ENCODE results near the gene DEPDC5. TPM values are rescaled to one million over a fixed set of nuclear protein-coding genes. Genes with fewer than 3 reads are reported as not detected.

Gene DEPDC5
- total and polyA plus RNA-seq, 3 experiments from 2014 or later = 11.1 to 38.1 (median 29.1) TPM

DNA sequence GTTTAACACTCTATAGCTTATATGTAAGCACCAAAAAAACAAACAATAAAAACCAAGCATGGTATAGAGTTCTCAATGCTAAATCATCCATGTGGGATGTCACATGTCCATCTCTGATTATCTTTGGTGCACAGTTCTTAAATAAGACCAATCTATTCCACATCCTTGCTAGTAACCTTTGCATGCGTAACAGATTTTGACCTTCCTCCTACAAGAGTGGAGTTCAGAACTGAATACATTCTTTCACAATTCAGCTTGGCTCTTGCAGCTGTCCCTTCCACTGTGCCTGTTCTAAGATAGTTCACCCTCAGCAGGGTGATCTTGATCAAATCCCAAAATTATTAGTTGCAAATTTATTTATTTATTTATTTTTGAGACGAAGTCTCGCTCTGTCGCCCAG lies 25.0 kb upstream of the DEPDC5 start:
- H3K4me1 Mint-ChIP-seq = peaks cover 7 to 33% (median 13%) of the 10 kb centered on the region in 3 donors
- no peak overlapping the region for H3K27ac Mint-ChIP-seq
- peaks cover 3% of the 10 kb centered on the region for H3K36me3 ChIP-seq (ENCODE audit: insufficient read depth, low read length)
- H3K36me3 Mint-ChIP-seq = peaks cover 0 to 33% (median 4%) of the 10 kb centered on the region in 3 donors
- H3K4me3 ChIP-seq (ENCODE audit: low read length) = no peak overlapping the region
- ChIA-PET POLR2A (no interaction called here), CTCF (interaction anchor here (1.1 kb wide), 1 partner anchor 241 kb away, joined by 3 read pairs; no protein-coding TSS in a partner anchor)
- H3K4me3 Mint-ChIP-seq = no peak overlapping the region
- H3K27me3 ChIP-seq (ENCODE audit: insufficient read depth, low read length, poor library complexity, severe bottlenecking) = no peaks in the 10 kb centered on the region
- H3K9me3 ChIP-seq (ENCODE audit: low read length) = no peaks in the 10 kb centered on the region
- H3K4me1 ChIP-seq (ENCODE audit: insufficient read depth, low read length) = no peaks in the 10 kb centered on the region
- DNase-seq = no peak
- H3K27me3 Mint-ChIP-seq = no peaks in the 10 kb centered on the region
- H3K27ac ChIP-seq (ENCODE audit: low read depth, low read length) = no peak overlapping the region
- no peaks in the 10 kb centered on the region for H3K9me3 Mint-ChIP-seq

DNA sequence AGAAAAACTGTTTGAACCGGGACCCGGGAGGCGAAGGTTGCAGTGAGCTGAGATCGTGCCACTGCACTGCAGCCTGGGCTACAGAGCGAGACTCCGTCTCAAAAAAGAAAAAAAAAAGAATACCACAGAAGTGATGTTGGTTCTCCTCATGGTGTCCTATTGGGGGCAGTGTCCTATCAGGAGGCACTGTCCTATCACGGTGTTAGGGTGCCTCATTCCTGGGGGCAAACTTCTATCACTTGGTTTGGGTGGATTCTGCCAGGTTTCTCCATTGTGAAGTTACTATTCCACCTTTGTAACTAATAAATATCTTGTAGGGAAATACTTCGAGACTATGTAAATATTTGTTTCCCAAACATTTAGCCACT lies 23.5 kb upstream of the DEPDC5 start:
- Histone ChIP-seq H3K36me3 (ENCODE audit: insufficient read depth, low read length) (peaks cover 6% of the 10 kb centered on the region), H3K9me3 (ENCODE audit: low read length) (no peaks in the 10 kb centered on the region), H3K4me1 (ENCODE audit: insufficient read depth, low read length) (no peaks in the 10 kb centered on the region), H3K27ac (ENCODE audit: low read depth, low read length) (no peak overlapping the region), H3K27me3 (ENCODE audit: insufficient read depth, low read length, poor library complexity, severe bottlenecking) (no peaks in the 10 kb centered on the region), H3K4me3 (ENCODE audit: low read length) (no peak overlapping the region)
- Mint-ChIP-seq H3K4me1 (peaks cover 10 to 43% (median 25%) of the 10 kb centered on the region in 3 donors), H3K36me3 (peaks cover 0 to 29% (median 3%) of the 10 kb centered on the region in 3 donors), H3K4me3 (no peak overlapping the region), H3K27me3 (no peaks in the 10 kb centered on the region), H3K9me3 (no peaks in the 10 kb centered on the region), H3K27ac (no peak overlapping the region)
- ChIA-PET POLR2A (no interaction called here), CTCF (no interaction called here)
- DNase-seq = no peak

DNA sequence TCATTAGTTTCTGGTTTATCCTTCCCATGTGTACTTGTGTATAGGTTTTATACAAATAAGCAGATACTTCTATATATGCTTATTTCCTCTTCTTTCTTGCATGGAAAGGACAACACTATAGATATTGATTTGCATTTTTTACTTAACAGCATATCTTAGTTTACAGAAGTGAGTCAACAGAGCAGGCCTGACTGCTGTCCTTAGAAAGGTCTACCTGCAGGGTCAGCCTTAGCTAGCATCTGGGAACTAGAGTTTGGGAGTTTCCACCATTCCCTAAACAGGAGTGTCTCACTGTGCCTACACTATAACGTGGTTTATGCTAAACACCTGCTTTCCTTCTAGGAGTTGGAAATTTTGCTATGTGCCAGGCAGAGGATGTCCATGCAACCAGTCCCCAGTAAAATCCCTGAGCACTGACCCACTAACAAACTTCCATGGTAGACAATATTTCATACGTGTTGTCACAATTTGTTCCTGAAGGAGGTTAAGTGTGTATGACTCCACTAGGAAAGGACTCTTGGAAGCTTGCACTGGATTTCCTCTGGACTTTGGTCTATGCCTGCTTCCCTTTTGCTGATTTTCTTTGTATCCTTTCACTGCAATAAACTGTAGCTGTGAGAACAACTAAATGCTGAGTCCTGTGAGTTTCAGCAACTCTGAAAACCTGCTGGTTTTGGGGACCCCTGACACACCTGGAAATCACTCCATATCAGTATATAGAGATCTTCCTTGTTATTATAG lies 21.6 kb upstream of the DEPDC5 start:
- H3K9me3 ChIP-seq (ENCODE audit: low read length) = no peaks in the 10 kb centered on the region
- DNase-seq = no peak
- no peak overlapping the region for H3K4me3 ChIP-seq (ENCODE audit: low read length)
- peaks cover 12 to 45% (median 25%) of the 10 kb centered on the region in 3 donors for H3K4me1 Mint-ChIP-seq
- peaks cover 6% of the 10 kb centered on the region for H3K36me3 ChIP-seq (ENCODE audit: insufficient read depth, low read length)
- H3K27ac ChIP-seq (ENCODE audit: low read depth, low read length) = no peak overlapping the region
- ChIA-PET POLR2A (no interaction called here), CTCF (no interaction called here)
- H3K4me3 Mint-ChIP-seq = no peak overlapping the region
- no peaks in the 10 kb centered on the region for H3K27me3 ChIP-seq (ENCODE audit: insufficient read depth, low read length, poor library complexity, severe bottlenecking)
- no peaks in the 10 kb centered on the region for H3K9me3 Mint-ChIP-seq
- H3K36me3 Mint-ChIP-seq = peaks cover 0 to 33% (median 3%) of the 10 kb centered on the region in 3 donors
- H3K4me1 ChIP-seq (ENCODE audit: insufficient read depth, low read length) = no peaks in the 10 kb centered on the region
- H3K27ac Mint-ChIP-seq = peak overlapping the region in 4 of 8 donors; percentile 7 to 69 (median 26)
- no peaks in the 10 kb centered on the region for H3K27me3 Mint-ChIP-seq

DNA sequence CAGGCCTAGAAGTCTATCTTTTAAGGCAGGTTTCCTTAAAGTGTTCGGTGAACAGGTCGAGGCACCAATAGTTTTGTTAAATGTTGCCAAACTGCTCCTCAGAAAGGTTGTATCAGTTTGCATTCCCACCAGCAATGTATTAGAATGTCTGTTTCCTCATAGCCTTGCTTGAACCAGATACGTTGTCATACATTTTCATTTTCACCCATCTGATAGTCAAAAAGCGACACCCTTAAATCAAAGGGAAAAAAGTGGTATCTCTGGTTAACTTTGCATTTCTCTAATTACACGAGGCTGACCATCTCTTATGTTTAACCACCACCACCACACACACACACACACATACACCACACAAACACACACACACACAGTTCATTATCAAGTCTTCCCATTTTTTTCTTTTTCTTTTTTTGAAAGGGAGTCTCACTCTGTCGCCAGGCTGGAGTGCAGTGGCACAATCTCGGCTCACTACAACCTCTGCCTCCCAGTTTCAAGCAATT lies 20.2 kb upstream of the DEPDC5 start:
- no peaks in the 10 kb centered on the region for H3K27me3 ChIP-seq (ENCODE audit: insufficient read depth, low read length, poor library complexity, severe bottlenecking)
- no peak overlapping the region for H3K4me3 Mint-ChIP-seq
- H3K36me3 ChIP-seq (ENCODE audit: insufficient read depth, low read length) = peaks cover 6% of the 10 kb centered on the region
- no peaks in the 10 kb centered on the region for H3K9me3 Mint-ChIP-seq
- ChIA-PET POLR2A (interaction anchor here (0.7 kb wide), 1 partner anchor 42 kb away, joined by 3 read pairs; no protein-coding TSS in a partner anchor), CTCF (no interaction called here)
- no peak overlapping the region for H3K27ac ChIP-seq (ENCODE audit: low read depth, low read length)
- H3K4me3 ChIP-seq (ENCODE audit: low read length) = no peak overlapping the region
- DNase-seq = no peak
- no peaks in the 10 kb centered on the region for H3K27me3 Mint-ChIP-seq
- peaks cover 18 to 52% (median 35%) of the 10 kb centered on the region in 3 donors for H3K4me1 Mint-ChIP-seq
- H3K9me3 ChIP-seq (ENCODE audit: low read length) = no peaks in the 10 kb centered on the region
- no peaks in the 10 kb centered on the region for H3K4me1 ChIP-seq (ENCODE audit: insufficient read depth, low read length)
- peaks cover 0 to 39% (median 3%) of the 10 kb centered on the region in 3 donors for H3K36me3 Mint-ChIP-seq
- peak overlapping the region in 3 of 8 donors; percentile 0 to 70 (median 13) for H3K27ac Mint-ChIP-seq

DNA sequence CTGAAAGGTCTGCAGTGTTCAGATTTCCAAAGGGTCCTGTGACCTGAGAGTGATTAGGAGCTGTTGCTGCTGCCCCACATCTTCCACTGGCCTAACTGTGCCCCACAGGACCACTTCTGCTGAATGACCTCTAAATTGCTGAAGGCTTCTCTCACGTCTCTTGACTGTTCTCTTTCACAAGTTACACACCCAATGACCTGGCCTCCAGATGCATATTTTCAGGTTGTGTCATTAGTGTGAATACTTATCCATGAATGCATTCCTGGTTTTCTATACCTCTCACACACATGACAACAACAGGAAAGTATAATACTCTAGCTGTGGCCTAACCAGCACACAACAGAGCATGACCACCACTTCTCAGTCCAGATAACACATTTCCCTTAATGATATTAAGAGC lies 19.3 kb upstream of the DEPDC5 start:
- CTCF ChIA-PET = no interaction called here
- no peak overlapping the region for H3K4me3 Mint-ChIP-seq
- H3K27me3 ChIP-seq (ENCODE audit: insufficient read depth, low read length, poor library complexity, severe bottlenecking) = no peaks in the 10 kb centered on the region
- H3K9me3 Mint-ChIP-seq = no peaks in the 10 kb centered on the region
- H3K27ac Mint-ChIP-seq = peak overlapping the region in 3 of 8 donors; percentile 9 to 70 (median 47)
- H3K4me3 ChIP-seq (ENCODE audit: low read length) = no peak overlapping the region
- H3K36me3 ChIP-seq (ENCODE audit: insufficient read depth, low read length) = peaks cover 11% of the 10 kb centered on the region
- H3K27me3 Mint-ChIP-seq = no peaks in the 10 kb centered on the region
- DNase-seq = no peak
- H3K9me3 ChIP-seq (ENCODE audit: low read length) = no peaks in the 10 kb centered on the region
- H3K4me1 ChIP-seq (ENCODE audit: insufficient read depth, low read length) = no peaks in the 10 kb centered on the region
- H3K27ac ChIP-seq (ENCODE audit: low read depth, low read length) = no peak overlapping the region
- POLR2A ChIA-PET = interaction anchor here (0.6 to 0.7 kb wide), 2 partner anchors 43 to 300 kb away, joined by 3 read pairs; no protein-coding TSS in a partner anchor
- H3K36me3 Mint-ChIP-seq = peaks cover 0 to 46% (median 3%) of the 10 kb centered on the region in 3 donors
- H3K4me1 Mint-ChIP-seq = peaks cover 18 to 54% (median 43%) of the 10 kb centered on the region in 3 donors

DNA sequence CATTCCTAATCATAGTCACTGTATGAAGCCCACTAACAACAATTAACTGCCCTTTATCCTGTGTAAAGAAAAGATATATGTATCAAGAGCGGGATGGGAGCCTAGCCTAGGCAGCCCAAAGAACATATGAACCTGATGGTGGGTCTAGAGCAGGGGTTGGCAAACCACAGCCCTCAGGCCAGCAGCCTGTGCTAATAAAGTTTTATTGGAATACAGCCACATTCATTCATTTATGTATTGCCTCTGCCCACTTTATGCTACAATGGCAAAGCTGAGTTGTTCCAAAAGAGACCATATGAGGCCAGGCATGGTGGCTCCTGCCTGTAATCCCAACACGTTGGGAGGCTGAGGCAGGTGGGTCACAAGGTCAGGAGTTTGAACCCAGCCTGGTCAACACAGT lies 17.4 kb upstream of the DEPDC5 start:
- CTCF ChIA-PET = interaction anchor here (0.7 kb wide), 1 partner anchor 1239 kb away, joined by 3 read pairs; no protein-coding TSS in a partner anchor

DNA sequence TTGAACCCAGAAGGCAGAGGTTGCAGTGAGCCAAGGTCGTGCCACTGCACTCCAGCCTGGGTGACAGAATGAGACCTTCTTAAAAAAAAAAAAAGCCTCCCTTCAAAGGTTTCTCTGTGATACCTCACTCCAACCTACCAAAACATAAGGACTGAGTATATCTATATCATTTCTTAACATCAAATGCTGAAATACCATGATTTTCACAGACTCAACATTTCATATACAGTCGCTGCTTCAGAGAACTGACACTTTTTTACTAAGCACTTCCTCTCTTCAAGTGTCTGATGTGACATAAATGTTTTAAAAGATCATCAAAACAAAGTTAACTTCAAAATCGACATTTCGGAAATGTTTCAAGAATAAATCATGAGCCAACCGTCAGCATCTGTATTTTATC lies 15.9 kb upstream of the DEPDC5 start:
- Mint-ChIP-seq H3K27ac (peak overlapping the region in 3 of 8 donors; percentile 9 to 29 (median 17)), H3K4me1 (peaks cover 23 to 67% (median 58%) of the 10 kb centered on the region in 3 donors), H3K27me3 (no peaks in the 10 kb centered on the region), H3K36me3 (peaks cover 4 to 69% (median 8%) of the 10 kb centered on the region in 3 donors), H3K4me3 (no peak overlapping the region), H3K9me3 (no peaks in the 10 kb centered on the region)
- Histone ChIP-seq H3K27me3 (ENCODE audit: insufficient read depth, low read length, poor library complexity, severe bottlenecking) (no peaks in the 10 kb centered on the region), H3K4me3 (ENCODE audit: low read length) (no peak overlapping the region), H3K4me1 (ENCODE audit: insufficient read depth, low read length) (no peaks in the 10 kb centered on the region), H3K9me3 (ENCODE audit: low read length) (no peaks in the 10 kb centered on the region), H3K36me3 (ENCODE audit: insufficient read depth, low read length) (peaks cover 13% of the 10 kb centered on the region), H3K27ac (ENCODE audit: low read depth, low read length) (no peak overlapping the region)
- ChIA-PET POLR2A (no interaction called here), CTCF (no interaction called here)
- no peak for DNase-seq

More for the DNA sequence above, 17.4 kb upstream of the DEPDC5 start:
- DNase-seq = no peak
- Mint-ChIP-seq H3K9me3 (no peaks in the 10 kb centered on the region), H3K4me3 (no peak overlapping the region), H3K27me3 (no peaks in the 10 kb centered on the region), H3K4me1 (peaks cover 22 to 64% (median 51%) of the 10 kb centered on the region in 3 donors), H3K36me3 (peaks cover 0 to 59% (median 3%) of the 10 kb centered on the region in 3 donors), H3K27ac (peak overlapping the region in 1 of 8 donors; percentile 38)
- Histone ChIP-seq H3K27ac (ENCODE audit: low read depth, low read length) (no peak overlapping the region), H3K36me3 (ENCODE audit: insufficient read depth, low read length) (peaks cover 13% of the 10 kb centered on the region), H3K4me3 (ENCODE audit: low read length) (no peak overlapping the region), H3K4me1 (ENCODE audit: insufficient read depth, low read length) (no peaks in the 10 kb centered on the region), H3K27me3 (ENCODE audit: insufficient read depth, low read length, poor library complexity, severe bottlenecking) (no peaks in the 10 kb centered on the region), H3K9me3 (ENCODE audit: low read length) (no peaks in the 10 kb centered on the region)
- POLR2A ChIA-PET = interaction anchor here (0.6 kb wide), 1 partner anchor 25 kb away, joined by 3 read pairs; no protein-coding TSS in a partner anchor

DNA sequence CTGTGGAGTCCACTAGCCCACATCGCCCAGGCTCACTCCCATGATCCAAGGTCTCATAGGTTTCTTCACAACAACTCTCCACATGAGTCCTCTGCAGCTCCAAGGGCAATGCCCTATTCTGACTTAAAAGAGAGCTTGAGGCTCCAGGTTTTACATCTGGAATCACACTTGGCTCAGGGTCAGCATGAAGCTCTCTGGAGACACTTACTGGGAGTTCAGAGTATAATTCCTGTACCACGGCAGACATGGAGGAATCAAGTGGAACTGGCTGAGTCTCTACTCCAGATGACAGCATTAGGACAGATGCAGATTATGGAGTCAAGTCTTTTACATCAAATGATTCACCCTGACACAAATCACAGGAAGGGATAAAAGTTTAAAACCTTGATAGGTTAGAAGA lies 15.3 kb upstream of the DEPDC5 start:
- no peak for DNase-seq
- no peaks in the 10 kb centered on the region for H3K27me3 ChIP-seq (ENCODE audit: insufficient read depth, low read length, poor library complexity, severe bottlenecking)
- no peaks in the 10 kb centered on the region for H3K27me3 Mint-ChIP-seq
- no peak overlapping the region for H3K27ac ChIP-seq (ENCODE audit: low read depth, low read length)
- H3K27ac Mint-ChIP-seq = peak overlapping the region in 4 of 8 donors; percentile 8 to 48 (median 35)
- peaks cover 23 to 67% (median 56%) of the 10 kb centered on the region in 3 donors for H3K4me1 Mint-ChIP-seq
- ChIA-PET POLR2A (no interaction called here), CTCF (interaction anchor here (1.0 kb wide), 1 partner anchor 232 kb away, joined by 3 read pairs; no protein-coding TSS in a partner anchor)
- H3K36me3 ChIP-seq (ENCODE audit: insufficient read depth, low read length) = peaks cover 11% of the 10 kb centered on the region
- no peak overlapping the region for H3K4me3 Mint-ChIP-seq
- peaks cover 4 to 65% (median 8%) of the 10 kb centered on the region in 3 donors for H3K36me3 Mint-ChIP-seq
- no peaks in the 10 kb centered on the region for H3K4me1 ChIP-seq (ENCODE audit: insufficient read depth, low read length)
- H3K9me3 Mint-ChIP-seq = no peaks in the 10 kb centered on the region
- no peak overlapping the region for H3K4me3 ChIP-seq (ENCODE audit: low read length)
- no peaks in the 10 kb centered on the region for H3K9me3 ChIP-seq (ENCODE audit: low read length)

Measured in CD8-positive, alpha-beta memory T cell (primary cell).